Amniotic stem cell (primary cell): ENCODE data around the gene LHX4.
"Not testable (repeated sequence)": the region's sequence is repeated elsewhere in the genome, so short reads cannot be mapped to it uniquely, and the experiment has no call there.

Source experiments
- DNase-seq: peaks from one replicate; lab custom pipeline; 2025; lab: John Stamatoyannopoulos, UW

LHX4 gene

GRCh38 chr1:180197231-180197630 lies 32.8 kb upstream of the LHX4 start:
- DNase-seq, result no peak

- DNase-seq, result no peak
Measured at GRCh38 chr1:180198196-180198595, 31.9 kb upstream of the LHX4 start.

DNA sequence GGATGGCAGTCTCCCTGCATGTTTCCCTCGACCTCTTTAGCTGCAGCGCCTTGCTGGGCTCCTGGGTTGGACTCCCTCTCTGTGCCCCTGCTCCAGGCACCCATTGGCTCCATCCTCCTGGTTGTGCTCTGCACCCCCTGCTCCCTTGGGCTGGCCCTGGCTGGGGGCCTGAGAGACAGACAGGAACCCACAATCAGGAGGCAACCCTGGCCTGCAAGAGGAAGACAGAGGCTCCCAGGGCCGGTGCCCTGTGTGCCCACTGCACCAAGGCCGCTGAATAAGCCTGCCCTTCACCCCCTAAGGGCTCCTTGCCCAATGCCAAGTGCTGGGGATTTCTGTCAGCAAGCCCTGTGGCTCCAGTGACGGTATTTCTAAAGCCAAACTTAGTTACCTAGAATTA lies 31.5 kb upstream of the LHX4 start:
- no peak for DNase-seq

DNA sequence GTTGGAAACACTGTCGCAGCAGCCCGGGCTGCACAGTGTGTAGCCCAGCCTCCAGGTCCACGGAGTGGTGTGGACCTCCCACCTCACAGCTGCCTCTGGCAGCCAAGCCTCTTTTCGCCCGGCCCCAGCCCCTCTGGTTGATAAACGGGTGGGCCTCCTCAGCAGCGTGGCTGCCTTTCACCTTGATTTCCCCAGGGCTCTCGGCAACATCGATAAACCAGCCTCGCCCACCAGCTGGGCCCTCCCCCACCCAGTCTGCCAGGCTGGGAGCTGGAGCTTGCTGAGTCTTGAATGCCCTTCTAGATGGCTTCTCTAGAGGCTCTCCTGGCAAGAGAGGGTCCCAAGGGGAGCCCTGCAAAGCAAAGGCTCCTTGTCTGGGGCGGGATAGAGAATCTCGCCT lies 31.0 kb upstream of the LHX4 start:
- DNase-seq, result no peak

DNA sequence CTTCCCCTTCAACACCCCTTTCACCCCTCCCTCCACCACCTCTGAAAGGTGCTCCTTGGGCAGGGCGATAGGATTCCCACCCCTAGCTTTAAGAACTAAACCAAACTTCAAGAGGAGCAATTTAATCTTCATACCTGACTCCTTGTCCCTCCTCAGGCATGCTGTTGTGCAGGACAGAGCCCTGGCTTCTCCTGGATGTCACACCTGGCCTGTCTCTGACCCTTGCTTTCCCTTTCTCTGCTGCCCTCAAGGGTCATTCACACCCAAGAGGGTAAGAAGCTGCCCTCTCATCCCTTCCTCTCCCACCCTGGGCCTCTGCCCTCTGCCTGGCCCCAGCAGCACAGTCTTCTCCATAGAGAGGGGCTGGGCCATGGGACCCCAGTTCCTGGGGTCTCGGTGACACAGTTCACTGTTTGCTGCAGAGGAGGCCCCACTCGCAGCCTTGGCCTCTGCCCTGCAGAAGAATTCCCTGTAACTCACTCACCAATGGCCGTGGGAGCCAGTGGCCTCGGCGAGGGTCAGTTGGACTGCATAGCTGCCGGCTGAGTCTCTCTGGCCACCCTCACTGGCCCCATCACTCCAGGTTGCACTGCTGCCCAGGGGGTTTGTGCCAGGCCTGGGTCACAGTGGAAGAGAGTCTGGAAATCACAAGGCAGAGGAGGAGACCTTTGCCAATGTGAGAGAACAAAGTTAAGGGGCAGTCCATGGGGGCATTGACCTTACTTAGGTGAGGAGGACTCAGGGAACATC lies 28.4 kb upstream of the LHX4 start:
- DNase-seq, result no peak

GRCh38 chr1:180202588-180202987 lies 27.5 kb upstream of the LHX4 start:
- DNase-seq, result not testable (repeated sequence)

- DNase-seq, result no peak
Measured at GRCh38 chr1:180204231-180204630, 25.8 kb upstream of the LHX4 start.

- DNase-seq, result no peak
Measured at GRCh38 chr1:180206581-180206980, 23.5 kb upstream of the LHX4 start.

- no peak for DNase-seq
Measured at GRCh38 chr1:180208264-180208663, 21.8 kb upstream of the LHX4 start.

DNA sequence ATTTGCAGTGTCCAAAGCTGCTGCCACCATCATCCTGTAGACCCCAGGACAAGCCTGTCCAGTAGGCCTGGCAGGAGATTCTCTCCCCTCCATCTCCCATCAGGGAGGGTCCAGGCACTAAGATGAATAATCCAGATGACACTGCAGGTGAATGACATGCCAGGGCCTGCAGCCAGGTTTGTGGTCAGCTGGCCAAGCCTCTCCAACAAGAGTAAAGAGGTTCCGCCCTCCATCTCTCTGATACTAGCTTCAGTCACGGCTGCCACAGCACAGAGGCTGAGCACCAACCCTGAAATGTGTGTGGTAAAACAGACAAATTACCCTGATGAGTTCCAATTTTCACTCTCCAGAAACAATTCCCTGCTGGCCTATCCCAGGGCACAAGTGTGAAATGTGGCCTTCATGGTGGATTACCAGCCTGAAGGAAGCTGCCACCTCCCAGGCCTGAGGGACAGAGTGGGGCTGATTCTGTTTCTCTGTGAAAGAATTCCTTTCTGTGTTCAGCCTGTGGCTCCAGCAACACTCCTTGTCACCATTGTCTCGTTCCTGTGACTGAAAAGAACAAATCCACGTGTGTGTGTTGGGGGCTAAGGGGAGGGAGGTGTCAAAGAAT lies 19.9 kb upstream of the LHX4 start:
- DNase-seq, result no peak

GRCh38 chr1:180211156-180211859 lies 18.8 kb upstream of the LHX4 start:
- DNase-seq, result no peak

DNA sequence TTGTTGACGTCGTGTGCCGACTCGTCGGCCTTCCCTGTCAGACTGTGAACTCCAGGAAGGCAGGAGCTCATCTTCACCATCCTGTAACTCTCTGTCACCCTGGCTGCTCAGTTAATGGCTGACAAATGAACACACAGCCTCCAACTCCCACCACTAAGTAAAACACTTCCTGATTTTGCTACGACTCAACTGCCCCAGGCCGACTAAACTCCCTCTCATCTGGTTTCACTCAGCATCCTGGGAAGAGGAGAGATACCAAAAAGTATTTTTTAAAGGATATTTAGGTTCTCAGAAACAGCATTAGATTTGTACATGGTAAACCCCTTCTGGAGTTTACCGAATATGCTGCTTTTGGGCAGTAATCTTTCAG lies 18.2 kb upstream of the LHX4 start:
- no peak for DNase-seq

DNA sequence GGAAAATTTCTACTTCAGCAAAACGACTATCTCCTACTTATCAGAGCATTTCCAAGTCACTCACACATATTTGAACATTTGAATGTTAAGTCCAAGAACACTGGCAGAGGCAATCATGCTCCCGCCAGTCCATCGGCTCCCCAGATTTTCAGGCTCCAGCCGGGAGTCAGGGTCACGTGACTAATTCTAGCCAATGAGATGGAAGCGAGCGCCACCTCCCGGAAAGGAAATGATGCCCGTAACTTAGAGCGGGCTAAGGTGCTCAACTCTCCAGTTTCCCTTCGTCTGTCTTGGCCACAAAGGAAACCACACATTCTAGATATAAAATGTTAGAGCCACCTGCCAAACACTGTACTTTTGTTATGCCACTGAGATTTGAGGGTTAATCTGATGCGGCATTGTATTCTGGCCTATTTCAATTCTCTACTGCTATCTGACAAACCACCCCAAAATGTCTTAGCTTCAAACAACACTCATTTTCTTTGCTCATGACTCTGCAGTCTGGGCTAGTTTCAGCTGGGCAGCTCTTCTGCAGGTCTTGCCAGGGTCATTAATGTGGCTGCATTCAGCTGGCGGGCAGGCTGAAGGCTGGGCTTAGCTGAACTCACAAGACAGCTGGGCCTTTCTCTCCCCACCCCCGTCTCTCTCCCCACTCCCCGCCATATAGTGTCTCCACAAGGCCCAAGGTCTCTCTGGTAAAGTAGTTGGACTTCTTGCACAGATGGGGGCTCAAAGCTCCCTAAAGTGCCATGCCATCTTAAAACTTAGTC lies 16.5 kb upstream of the LHX4 start:
- DNase-seq, result no peak

- no peak for DNase-seq
Measured at GRCh38 chr1:180215856-180216625, 14.0 kb upstream of the LHX4 start.

GRCh38 chr1:180217006-180217405 lies 13.1 kb upstream of the LHX4 start:
- DNase-seq, result no peak

GRCh38 chr1:180218806-180219765 lies 11.0 kb upstream of the LHX4 start:
- no peak for DNase-seq

DNA sequence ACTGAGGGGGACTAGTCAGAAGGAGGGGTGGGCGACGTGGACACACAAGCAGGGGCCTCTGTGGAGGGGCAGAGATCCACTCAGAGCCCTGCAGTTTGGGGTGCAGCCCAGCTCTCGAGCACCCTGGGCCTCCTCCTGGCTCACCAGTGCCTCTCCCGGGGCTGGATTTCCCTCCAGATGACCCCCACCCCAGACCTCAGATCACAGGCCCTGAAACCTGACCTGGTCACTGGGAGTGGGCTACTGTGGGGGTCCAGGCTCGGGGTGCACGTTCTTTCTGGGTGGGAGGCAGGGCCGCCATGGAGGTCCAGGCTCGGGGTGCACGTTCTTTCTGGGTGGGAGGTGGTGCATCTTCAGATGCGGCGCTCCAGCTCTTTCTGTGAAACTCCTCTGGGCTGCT lies 10.3 kb upstream of the LHX4 start:
- DNase-seq, result no peak

GRCh38 chr1:180221462-180221861 lies 8.6 kb upstream of the LHX4 start:
- no peak for DNase-seq

GRCh38 chr1:180224902-180225301 lies 5.2 kb upstream of the LHX4 start:
- DNase-seq, result no peak

GRCh38 chr1:180225403-180225802 lies 4.7 kb upstream of the LHX4 start:
- DNase-seq, result no peak
